Activated naive CD4-positive, alpha-beta T cell (primary cell): Measurements from ENCODE around the gene ADAMTS3.
"Not testable (repeated sequence)": the region's sequence is repeated elsewhere in the genome, so short reads cannot be mapped to it uniquely, and the experiment has no call there.

Experiments
- DNase-seq, 4 experiments: peaks; one replicate each; lab custom pipeline; 2025; lab: John Stamatoyannopoulos, UW

Gene ADAMTS3

GRCh38 chr4:72468904-72469502, 100.0 kb downstream of the ADAMTS3 start:
- DNase-seq: no peak

- DNase-seq: no peak
Observed at GRCh38 chr4:72467633-72468032, 101.4 kb downstream of the ADAMTS3 start.

- DNase-seq: no peak
Observed at GRCh38 chr4:72463724-72464123, 105.3 kb downstream of the ADAMTS3 start.

GRCh38 chr4:72457158-72457557, 111.9 kb downstream of the ADAMTS3 start:
- DNase-seq: no peak

GRCh38 chr4:72451349-72451748, 117.7 kb downstream of the ADAMTS3 start:
- DNase-seq: no peak

- no peak for DNase-seq
Observed at GRCh38 chr4:72449705-72450104, 119.3 kb downstream of the ADAMTS3 start.

- DNase-seq: no peak
Observed at GRCh38 chr4:72448231-72448630, 120.8 kb downstream of the ADAMTS3 start.

- no peak for DNase-seq
Observed at GRCh38 chr4:72446353-72447055, 122.5 kb downstream of the ADAMTS3 start.

- DNase-seq: no peak
Observed at GRCh38 chr4:72444092-72444491, 124.9 kb downstream of the ADAMTS3 start.

GRCh38 chr4:72442715-72443114, 126.3 kb downstream of the ADAMTS3 start:
- DNase-seq: no peak

- no peak for DNase-seq
Observed at GRCh38 chr4:72442147-72442546, 126.9 kb downstream of the ADAMTS3 start.

- no peak for DNase-seq
Observed at GRCh38 chr4:72440386-72440785, 128.6 kb downstream of the ADAMTS3 start.

GRCh38 chr4:72432975-72433374, 136.0 kb downstream of the ADAMTS3 start:
- DNase-seq: no peak

GRCh38 chr4:72432282-72432681, 136.7 kb downstream of the ADAMTS3 start:
- DNase-seq: no peak

- no peak for DNase-seq
Observed at GRCh38 chr4:72430988-72431387, 138.0 kb downstream of the ADAMTS3 start.

- no peak for DNase-seq
Observed at GRCh38 chr4:72430050-72430449, 139.0 kb downstream of the ADAMTS3 start.

GRCh38 chr4:72429397-72429889, 139.6 kb downstream of the ADAMTS3 start:
- no peak for DNase-seq

- DNase-seq: no peak
Observed at GRCh38 chr4:72427057-72427456, 142.0 kb downstream of the ADAMTS3 start.

- DNase-seq: not testable (repeated sequence)
Observed at GRCh38 chr4:72425908-72426307, 143.1 kb downstream of the ADAMTS3 start.

- DNase-seq: no peak
Observed at GRCh38 chr4:72424006-72424405, 145.0 kb downstream of the ADAMTS3 start.

GRCh38 chr4:72422416-72422815, 146.6 kb downstream of the ADAMTS3 start:
- no peak for DNase-seq

GRCh38 chr4:72418458-72418857, 150.6 kb downstream of the ADAMTS3 start:
- no peak for DNase-seq

- no peak for DNase-seq
Observed at GRCh38 chr4:72410158-72410557, 158.9 kb downstream of the ADAMTS3 start.

GRCh38 chr4:72408568-72408967, 160.5 kb downstream of the ADAMTS3 start:
- no peak for DNase-seq
